ENCODE measurements around the gene PXDN. TPM values are rescaled to one million over a fixed set of nuclear protein-coding genes. Genes with fewer than 3 reads are reported as not detected.
"Not testable (repeated sequence)": the region's sequence is repeated elsewhere in the genome, so short reads cannot be mapped to it uniquely, and the experiment has no call there.

The PXDN gene
- total RNA-seq, 1 donor from 2014 or later, result 1,930 TPM

- no peak for DNase-seq (ENCODE audit: extremely low read depth, low read depth, low spot score)
Measured at GRCh38 chr2:1727101-1727771, 17.1 kb downstream of the PXDN start.

GRCh38 chr2:1726558-1726957, 17.8 kb downstream of the PXDN start:
- no peak for DNase-seq (ENCODE audit: extremely low read depth, low read depth, low spot score)

GRCh38 chr2:1724351-1724750, 20.0 kb downstream of the PXDN start:
- not testable (repeated sequence) for DNase-seq (ENCODE audit: extremely low read depth, low read depth, low spot score)

DNA sequence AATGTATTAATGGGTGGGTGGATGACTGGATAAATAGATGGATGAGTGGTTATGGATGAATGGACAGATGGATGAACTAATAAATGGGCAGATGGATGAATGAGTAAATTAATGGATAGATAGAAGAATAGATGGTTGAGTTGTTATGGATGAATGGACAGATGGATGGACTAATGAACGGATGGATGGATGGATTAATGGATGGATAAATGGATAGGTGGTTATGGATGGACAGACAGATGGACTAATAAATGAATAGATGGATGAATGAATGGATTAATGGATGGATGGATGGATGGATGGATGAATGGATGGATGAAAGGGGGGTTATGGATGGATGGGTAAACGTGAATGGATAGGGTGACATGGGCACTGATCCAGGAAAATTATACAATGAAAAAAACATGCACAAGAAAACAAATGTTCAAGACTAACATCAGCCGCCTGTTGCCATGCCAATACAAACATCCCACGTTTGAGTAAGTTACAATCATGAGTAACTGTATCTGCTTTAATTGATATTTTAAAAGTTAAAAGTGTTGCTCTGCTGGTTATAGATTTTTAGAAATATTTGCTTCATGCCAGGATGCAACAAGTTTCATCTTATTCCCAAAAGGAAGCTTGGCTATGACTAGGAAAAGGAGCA, 20.8 kb downstream of the PXDN start:
- no peak for DNase-seq (ENCODE audit: extremely low read depth, low read depth, low spot score)

- no peak for DNase-seq (ENCODE audit: extremely low read depth, low read depth, low spot score)
Measured at GRCh38 chr2:1722692-1723091, 21.6 kb downstream of the PXDN start.

GRCh38 chr2:1721706-1722646, 22.3 kb downstream of the PXDN start:
- DNase-seq (ENCODE audit: extremely low read depth, low read depth, low spot score), result peak; percentile 88

GRCh38 chr2:1718339-1719220, 25.7 kb downstream of the PXDN start:
- DNase-seq (ENCODE audit: extremely low read depth, low read depth, low spot score), result no peak

GRCh38 chr2:1717113-1717512, 27.2 kb downstream of the PXDN start:
- DNase-seq (ENCODE audit: extremely low read depth, low read depth, low spot score), result peak; percentile 70

DNA sequence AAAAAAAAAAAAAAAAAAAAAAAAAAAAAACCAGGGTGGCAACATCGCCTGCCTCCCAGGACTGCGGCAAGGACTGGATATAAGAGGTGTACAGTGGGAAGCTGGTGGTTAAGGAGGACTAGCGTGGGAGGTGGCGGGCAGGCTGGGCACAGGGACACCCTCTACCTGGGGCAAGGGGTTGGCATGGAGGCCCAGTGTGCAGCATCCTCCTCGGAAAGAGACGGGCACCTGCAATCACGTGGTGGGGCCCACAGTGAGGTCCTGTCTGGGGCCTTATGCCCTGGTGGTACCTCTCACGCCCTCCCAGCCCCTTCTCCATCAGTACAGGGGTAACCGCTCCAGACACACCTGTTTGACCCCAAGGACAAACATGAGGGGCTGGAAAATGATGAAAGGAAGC, 27.9 kb downstream of the PXDN start:
- no peak for DNase-seq (ENCODE audit: extremely low read depth, low read depth, low spot score)

DNA sequence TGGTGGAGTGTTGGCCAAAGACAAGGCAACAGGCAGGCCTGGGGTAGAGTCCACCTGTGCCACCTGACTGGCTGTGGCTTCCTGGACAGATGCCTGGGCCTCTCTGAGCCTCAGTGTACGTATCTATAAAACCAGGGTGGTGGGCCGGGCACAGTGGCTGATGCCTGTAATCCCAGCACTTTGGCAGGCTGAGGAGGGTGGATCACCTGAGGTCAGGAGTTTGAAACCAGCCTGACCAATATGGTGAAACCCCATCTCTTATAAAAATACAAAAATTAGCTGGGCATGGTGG, 28.4 kb downstream of the PXDN start:
- DNase-seq (ENCODE audit: extremely low read depth, low read depth, low spot score), result not testable (repeated sequence)

DNA sequence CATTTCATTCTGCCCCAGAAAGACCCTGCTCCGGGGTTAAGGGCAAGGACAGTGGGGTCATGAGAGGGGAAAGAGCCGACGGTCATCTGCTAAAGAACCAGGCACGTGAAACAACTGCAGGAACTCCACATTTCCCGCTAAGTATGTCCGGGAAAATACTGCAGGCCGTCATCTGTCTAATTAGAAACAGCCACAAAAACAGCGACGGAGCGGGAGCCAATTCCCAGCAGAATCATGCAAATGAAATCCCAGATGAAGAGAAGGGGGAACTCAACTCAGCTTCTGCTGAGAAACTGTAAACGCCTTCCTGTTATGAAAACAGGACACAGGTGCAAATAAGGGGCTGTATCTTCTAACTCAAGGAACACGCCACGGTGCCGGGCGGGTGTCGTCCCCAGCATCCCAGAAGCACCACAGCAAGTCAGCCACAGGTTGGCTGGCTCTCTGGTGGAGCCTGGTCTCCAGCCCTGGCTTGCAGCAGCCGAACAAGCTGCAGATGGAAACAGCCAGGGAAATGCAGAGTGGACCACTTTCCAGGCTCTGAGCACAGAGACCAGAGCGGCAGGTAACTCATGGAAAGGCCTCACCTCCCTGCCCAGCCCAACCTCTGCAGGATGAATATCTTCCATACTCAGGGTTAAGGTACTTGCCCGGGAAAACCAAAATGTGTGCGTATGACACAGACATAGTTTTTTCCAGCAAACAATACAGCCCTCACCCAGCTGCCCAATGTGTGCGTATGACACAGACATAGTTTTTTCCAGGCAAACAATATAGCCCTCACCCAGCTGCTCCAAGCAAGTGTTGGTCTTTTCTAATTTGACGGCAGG, 28.9 kb downstream of the PXDN start:
- peak; percentile 54 for DNase-seq (ENCODE audit: extremely low read depth, low read depth, low spot score)

DNA sequence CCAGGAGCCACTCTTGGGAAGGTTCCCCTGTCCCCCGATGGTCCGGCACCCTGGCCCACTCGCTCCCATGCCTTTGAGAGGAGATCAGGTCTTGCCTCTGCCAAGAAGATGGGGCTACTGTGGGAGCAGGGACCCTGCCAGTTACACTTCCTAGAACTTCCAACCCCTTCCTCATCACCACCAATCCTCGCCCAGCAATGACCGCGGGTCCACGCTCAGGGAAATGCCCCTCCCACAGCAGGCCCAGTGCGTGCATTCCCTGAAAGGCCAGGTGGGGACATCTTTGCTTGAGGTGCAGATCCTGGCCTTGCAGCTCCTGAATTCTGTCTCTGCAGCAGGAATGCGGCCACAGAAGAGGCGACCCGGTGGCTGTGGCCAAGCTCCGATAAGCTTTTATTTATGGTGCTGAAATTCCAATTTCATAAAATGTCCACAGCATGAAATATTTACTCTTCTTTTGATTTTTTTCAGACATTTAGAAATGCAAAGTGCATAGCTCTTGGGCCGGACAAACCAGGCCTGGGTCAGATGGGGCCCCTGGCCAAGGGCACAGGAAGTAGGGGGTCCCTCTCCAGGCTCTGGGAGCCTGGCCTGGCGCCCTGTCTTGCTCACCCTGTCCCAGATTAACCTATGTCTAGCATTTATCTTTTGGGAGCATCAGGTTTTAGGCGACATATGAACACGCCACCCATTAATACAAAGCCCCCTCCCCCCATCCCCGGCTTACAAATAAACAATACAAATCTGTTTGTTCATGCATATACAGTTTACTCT, 29.8 kb downstream of the PXDN start:
- DNase-seq (ENCODE audit: extremely low read depth, low read depth, low spot score), result no peak

GRCh38 chr2:1713839-1714236, 30.5 kb downstream of the PXDN start:
- DNase-seq (ENCODE audit: extremely low read depth, low read depth, low spot score), result no peak

DNA sequence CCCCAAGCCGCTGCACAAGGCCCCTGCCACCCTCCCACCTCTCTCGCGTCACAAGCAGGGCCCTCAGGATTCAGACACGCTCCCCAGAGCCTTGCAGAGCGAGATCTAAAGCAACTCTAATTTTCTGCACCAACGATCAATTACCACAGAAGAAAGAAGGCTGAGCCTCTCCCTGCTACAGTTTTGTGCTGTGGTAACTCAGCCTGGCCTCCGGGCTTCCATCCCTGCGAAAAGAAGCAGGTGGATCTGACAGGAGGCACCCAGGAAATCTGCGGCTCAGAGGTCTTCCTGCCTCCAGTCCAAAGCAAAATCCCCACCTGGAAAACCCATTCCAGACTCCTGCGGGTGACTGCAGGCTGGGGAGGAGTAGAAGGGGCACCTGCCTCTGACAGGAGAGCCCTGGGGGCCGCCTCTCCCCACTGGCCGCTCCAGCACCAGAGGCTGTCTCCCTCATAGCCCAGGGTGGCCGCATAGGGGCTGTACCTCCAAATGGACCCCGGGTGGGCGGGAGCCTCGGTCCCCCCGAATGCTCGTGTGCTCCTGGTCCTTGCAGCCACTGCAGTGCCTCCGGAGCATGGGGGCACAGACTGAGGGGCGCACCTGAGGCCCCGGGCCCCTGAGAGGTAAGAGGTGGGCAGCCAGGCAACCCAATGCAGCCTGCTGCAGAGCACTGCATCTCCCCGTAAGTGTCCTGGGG, 31.0 kb downstream of the PXDN start:
- no peak for DNase-seq (ENCODE audit: extremely low read depth, low read depth, low spot score)

DNA sequence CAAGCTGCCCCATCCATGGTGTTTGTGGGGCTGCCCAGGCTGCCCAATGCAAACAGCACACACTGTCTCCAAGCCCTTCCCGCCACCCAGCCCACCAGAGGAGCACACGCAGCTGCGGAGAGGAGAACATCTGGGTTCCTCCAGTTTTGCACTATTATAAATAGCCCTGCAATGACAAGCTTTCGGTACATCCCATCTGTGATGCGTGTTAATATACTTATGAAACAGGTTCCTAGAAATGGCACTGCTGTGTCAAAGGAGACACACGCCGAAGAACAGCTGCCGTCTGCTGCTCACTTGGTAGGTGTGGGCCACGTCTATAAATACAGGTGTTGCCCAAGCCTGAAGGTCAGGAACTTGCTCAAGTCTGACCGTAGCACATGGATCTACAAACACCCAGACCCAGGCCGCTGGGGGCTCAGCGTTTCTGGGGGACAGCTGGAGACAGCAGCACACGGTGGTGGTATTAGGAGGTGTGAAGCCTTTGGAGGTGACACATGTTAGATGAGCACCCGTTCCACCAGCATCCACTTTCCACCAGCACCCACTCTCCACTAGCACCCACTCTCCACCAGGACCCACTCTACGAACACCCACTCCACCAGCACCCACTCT, 34.3 kb downstream of the PXDN start:
- DNase-seq (ENCODE audit: extremely low read depth, low read depth, low spot score), result no peak

- DNase-seq (ENCODE audit: extremely low read depth, low read depth, low spot score), result no peak
Measured at GRCh38 chr2:1709335-1709605, 35.0 kb downstream of the PXDN start.

GRCh38 chr2:1708476-1709334, 35.6 kb downstream of the PXDN start:
- no peak for DNase-seq (ENCODE audit: extremely low read depth, low read depth, low spot score)

Measured in glomerular endothelial cell (primary cell).